Measurements from ENCODE around the gene CARF. TPM values are rescaled to one million over a fixed set of nuclear protein-coding genes. Genes with fewer than 3 reads are reported as not detected.
A peak's percentile ranks its signal among the peaks of the same experiment; 100 is the strongest.
"Not testable (repeated sequence)": the region's sequence is repeated elsewhere in the genome, so short reads cannot be mapped to it uniquely, and the experiment has no call there.

The CARF gene
- total RNA-seq, 1 donor from 2014 or later = 20.0 TPM

DNA sequence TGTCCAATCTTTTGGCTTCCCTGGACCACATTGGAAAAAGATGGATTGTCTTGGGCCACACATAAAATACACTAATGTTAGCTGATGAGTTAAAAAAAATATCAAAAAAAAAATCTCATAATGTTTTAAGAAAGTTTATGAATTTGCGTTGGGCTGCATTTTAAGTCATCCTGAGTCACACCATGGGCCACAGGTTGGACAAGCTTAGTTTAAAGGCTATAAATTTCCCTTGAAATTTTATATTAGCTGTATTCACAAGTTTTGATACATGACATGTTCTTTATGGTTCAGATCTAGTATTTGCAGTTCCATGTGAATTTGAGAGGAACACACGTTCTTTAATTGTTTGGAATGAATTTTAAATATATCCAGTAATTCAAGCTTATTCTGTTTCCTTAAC is 21.9 kb downstream of the CARF start:
- DNase-seq (ENCODE audit: low spot score in 2 of 2) = no peak
- no peak for FAIRE-seq

DNA sequence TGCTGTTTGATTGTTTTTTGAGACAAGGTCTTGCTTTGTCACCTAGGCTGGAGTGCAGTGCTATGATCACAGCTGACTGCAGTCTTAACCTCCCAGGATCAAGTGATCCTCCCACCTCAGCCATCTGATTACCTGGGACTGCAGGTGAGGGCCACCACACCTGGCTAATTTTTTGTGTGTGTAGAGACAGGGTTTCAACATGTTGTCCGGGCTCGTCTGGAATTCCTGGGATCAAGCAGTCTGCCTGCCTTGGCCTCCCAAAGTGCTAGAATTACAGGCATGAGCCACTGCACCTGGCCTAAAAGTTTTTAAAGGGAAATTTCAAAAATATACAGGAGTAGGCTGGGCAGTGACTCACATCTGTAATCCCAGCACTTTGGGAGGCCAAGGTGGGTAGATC is 22.4 kb downstream of the CARF start:
- DNase-seq (ENCODE audit: low spot score in 2 of 2) (no peak), FAIRE-seq (no peak)

DNA sequence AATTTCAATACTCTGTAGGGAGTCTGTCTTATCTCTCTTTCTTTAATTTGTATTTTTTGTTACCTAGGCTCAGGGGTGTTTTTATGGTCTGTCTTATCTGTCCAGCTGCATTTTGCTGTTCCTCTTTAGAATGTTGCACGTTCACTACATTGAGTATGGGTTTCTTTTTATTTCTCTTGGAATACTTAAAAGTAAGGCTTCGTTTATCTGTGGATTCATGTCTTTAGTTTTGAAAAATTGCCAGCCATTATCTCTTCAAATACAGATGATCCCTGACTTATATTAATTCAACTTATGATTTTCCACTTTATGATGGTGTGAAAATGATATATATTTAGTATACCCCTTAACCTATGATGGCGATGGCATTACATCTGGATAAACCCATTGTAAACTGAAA is 26.9 kb downstream of the CARF start:
- FAIRE-seq = no peak

GRCh38 chr2:202941771-202942170 is 29.7 kb downstream of the CARF start:
- FAIRE-seq (no peak), DNase-seq (ENCODE audit: low spot score in 2 of 2) (no peak)

More for the DNA sequence above, 26.9 kb downstream of the CARF start:
- DNase-seq (ENCODE audit: low spot score in 2 of 2) = no peak

DNA sequence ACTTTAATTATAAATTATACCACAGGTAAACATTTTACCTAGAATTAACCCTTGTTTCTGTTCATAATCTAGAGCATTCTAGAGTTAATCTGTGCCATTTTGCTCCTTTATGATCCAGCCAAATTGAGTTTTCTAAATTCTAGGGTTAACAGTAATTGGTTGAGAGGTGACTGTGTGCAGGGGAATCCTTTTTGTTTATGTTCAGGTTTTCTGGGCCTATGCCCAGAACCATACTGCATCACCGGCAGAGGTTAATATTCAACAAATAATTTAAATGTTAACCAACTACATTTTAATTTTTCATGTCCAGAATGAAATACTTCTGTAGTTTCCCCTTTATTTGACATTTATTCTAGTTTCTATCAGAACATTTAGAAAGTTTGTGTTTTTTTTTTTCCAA is 32.3 kb downstream of the CARF start:
- FAIRE-seq = no peak
- DNase-seq (ENCODE audit: low spot score in 2 of 2) = no peak

GRCh38 chr2:202944816-202945215 is 32.7 kb downstream of the CARF start:
- DNase-seq (ENCODE audit: low spot score in 2 of 2) (no peak), FAIRE-seq (no peak)

- DNase-seq (ENCODE audit: low spot score in 2 of 2) (no peak), FAIRE-seq (no peak)
Observed at GRCh38 chr2:202945497-202945896, 33.4 kb downstream of the CARF start.

- not testable (repeated sequence) for FAIRE-seq; DNase-seq (ENCODE audit: low spot score in 2 of 2)
Observed at GRCh38 chr2:202949333-202949732, 37.3 kb downstream of the CARF start.

- DNase-seq (ENCODE audit: low spot score in 2 of 2) (no peak), FAIRE-seq (no peak)
Observed at GRCh38 chr2:202950592-202950991, 38.5 kb downstream of the CARF start.

GRCh38 chr2:202960524-202960923 is 48.4 kb downstream of the CARF start:
- DNase-seq (ENCODE audit: low spot score in 2 of 2) (no peak), FAIRE-seq (no peak)

GRCh38 chr2:202963712-202964111 is 51.6 kb downstream of the CARF start:
- DNase-seq (ENCODE audit: low spot score in 2 of 2) (no peak), FAIRE-seq (no peak)

GRCh38 chr2:202965810-202966460 is 53.9 kb downstream of the CARF start:
- no peak for DNase-seq (ENCODE audit: low spot score in 2 of 2)
- no peak for FAIRE-seq

- DNase-seq (ENCODE audit: low spot score in 2 of 2); FAIRE-seq: not testable (repeated sequence)
Observed at GRCh38 chr2:202969404-202969803, 57.3 kb downstream of the CARF start.

DNA sequence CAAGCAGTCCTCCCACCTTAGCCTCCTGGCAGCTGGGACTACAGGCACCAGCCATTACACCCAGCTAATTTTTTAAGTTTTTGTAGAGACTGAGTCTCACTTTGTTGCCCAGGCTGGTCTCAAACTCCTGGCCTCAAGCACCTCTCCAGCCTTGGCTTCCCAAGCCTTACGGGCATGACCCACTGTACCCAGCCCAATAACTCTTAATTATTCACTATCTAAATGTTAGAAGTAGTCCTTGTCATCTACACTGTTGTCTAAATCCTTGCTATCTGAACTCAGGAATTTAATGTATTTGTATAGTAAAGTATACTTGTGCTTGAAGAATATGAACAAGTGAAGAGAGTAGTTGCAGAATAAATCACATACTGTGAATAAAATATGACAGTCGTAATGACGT is 64.7 kb downstream of the CARF start:
- no peak for FAIRE-seq

DNA sequence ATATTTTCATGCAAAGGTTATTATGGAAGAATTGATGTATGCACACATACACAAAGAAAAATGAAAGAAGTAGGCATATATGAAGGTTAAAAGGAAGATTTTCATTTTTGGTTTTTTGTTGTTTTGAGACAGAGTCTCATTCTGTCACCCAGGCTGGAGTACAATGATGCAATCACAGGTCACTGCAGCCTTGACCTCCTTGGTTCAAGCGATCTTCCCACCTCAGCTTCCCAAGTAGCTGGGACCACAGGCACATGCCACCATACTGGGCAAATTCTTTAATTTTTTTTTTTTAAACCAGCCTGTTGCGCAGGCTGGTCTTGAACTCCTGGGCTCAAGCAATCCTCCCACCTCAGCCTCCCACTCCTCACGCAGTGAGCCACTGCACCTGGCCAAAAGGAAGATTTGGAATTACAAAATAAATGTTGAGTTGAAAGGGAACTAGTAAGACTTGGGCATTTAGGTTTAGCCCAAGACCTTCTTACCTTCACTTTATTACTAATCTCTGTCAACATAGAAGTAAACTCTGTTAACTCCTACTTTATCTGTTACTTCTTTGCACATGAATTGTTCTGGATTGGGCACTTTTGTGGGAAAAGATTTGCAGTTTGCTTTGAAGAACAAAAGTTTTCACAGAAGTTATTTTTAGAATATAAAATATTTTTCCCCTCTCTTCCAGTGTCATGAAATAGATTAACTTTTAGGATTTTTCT is 70.9 kb downstream of the CARF start:
- no peak for FAIRE-seq

More for the DNA sequence above, 64.7 kb downstream of the CARF start:
- no peak for DNase-seq (ENCODE audit: low spot score in 2 of 2)

DNA sequence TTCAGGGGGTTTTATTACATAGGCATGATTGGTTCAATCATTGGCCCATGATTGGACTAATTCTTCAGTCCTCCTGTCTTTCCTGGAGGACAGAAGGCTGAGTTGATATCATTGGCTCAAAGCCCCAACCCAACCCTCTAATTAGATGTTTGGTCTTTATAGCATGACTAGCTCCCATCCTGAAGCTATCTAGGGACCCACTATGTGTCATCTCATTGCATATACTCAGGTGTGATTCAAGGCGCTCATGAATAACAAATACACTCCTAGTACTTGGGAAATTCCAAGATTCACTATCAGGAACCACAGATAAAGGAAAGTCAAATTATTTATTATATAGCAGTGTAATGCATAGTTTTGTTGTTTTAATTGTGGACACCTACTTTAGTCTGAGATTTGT is 77.7 kb downstream of the CARF start:
- no peak for DNase-seq (ENCODE audit: low spot score in 2 of 2)
- no peak for FAIRE-seq

More for the DNA sequence above, 70.9 kb downstream of the CARF start:
- DNase-seq (ENCODE audit: low spot score in 2 of 2) = no peak

GRCh38 chr2:202990501-202990900 is 78.4 kb downstream of the CARF start:
- DNase-seq (ENCODE audit: low spot score in 2 of 2) (no peak), FAIRE-seq (no peak)

DNA sequence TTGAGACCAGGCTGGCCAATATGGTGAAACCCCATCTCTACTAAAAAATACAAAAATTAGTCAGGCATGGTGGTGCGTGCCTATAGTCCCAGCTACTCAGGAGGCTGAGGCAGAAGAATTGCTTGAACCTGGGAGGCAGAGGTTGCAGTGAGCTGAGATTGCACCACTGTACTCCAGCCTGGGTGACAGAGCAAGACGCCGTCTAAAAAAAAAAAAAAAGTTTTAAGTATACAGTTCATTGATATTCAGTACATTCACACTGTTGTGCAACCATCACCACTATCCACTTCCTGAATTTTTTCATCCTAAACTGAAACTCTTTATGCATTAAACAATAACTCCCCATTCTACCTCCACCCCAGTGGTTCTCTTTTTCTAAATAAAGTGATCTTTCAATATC is 85.0 kb downstream of the CARF start:
- DNase-seq (ENCODE audit: low spot score in 2 of 2); FAIRE-seq: not testable (repeated sequence)

DNA sequence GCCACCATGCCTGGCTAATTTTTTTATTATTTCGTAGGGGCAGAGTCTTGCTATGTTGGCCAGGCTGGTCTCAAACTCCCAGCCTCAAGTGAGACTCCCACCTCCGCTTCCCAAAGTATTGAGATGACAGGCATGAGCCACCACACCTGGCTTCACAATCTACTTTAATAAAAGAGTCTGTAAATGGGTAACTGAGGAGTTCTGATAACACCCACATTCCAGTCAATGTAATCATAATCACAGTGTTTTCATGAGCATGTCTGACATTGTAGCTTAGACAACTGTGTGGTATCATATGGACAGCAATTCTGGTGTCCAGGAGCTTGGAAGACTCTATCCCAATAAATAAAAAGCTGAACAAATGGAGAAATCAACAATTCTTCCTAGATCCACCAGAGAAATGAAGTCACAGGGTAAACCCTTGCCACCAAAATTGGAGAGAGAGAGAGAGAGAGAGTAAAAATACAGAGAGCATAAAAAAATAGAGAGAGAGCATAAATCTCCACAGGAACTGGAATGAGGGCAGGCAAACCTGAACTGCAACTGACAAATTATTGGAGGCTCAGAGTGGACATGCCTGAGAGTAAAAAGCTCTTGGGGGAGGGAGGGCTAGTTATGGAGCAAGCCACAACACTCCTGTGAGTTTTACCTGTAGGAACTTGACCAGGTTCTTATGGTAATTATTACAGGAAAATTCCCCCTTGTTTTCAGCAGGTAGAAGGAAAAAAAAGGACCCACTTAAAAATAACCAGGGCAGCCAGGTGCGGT is 90.2 kb downstream of the CARF start:
- FAIRE-seq (no peak), DNase-seq (ENCODE audit: low spot score in 2 of 2) (no peak)

- FAIRE-seq = no peak
- DNase-seq (ENCODE audit: low spot score in 2 of 2) = no peak
Observed at GRCh38 chr2:203003716-203004115, 91.6 kb downstream of the CARF start.

DNA sequence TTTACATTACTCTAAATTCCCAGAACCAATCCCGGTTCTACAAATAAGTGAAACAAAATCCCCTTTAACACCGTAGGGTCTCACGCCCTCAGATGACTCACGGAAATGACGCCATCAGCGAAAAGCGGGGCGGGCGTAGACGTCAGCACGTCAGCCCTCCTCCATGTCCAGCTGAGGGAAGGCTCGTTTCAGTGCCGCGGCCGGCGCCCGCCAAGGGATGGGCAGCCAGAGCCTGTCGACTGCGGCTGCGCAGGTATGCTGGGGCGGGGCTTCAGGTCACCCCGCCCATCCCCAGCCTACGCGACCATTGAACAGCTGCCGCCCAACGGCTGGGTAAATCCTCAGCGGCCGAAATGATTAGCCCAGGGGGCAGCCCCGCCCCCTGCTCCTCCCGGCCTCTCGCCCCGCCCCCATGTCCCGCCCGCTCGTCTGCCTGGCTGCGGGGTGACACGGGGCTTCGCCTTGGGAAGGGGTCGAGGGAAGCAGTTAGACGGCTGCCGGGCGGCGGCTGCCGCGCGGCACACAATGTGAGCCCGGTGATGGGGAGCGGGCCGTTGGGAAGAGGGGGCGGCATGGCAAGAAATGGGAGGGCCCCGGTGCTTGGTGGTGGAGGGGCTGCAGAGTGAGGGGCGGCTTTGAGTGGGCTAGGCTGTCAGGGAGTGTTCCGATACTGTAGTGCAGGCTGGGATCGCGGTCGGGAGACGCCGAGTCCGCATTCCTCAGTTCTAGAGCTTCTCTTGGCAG is 102.6 kb downstream of the CARF start, which contains the start of gene NBEAL1:
TSS of gene NBEAL1 (plus strand) at position 420 of the 744 bp plus-strand sequence. CDS start 1,510 bp downstream, outside the sequence.
- DNase-seq (ENCODE audit: low spot score in 2 of 2) (peak; percentile 81 to 88), FAIRE-seq (peak; percentile 65)
